Measurements from ENCODE around the gene PKHD1.

The PKHD1 gene

DNA sequence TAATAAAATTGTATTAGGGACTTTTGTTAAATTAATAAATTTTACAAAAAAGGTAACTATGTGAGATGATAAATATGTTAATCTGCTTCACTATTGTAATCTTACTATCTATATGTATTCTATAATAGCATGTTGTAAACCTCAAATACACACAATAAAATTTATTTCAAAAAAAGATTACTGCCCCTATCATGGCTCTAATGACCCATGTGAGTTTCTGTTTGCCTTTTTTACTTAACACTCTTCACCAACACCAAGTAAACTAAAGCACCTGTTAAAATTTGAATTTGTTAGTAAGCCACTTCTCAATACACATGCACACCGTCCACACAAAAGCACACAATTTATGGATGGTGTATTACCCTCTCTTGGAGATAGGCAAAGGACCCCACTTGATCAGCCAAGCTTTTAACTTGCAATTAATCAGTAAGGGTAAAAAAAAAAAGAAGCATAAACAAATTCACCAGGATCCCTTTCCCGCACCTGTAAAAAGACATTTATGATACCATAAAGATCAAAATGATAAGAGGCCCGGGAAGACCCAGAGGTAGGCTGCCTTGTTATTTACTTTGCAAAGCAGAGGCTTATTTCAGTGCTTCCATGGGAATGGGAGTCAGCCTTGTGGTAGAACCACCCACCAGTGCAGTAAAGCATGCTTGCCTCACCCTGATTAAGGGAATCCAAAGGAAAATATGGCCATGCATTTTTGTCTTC lies 28.6 kb upstream of the PKHD1 start:
- Histone ChIP-seq H3K79me1 (ENCODE audit: low read length) (no peaks in the 10 kb centered on the region), H3K4me1 (ENCODE audit: control insufficient read depth in 1 of 2, insufficient read depth in 2 of 2, low read length in 2 of 2) (no peaks in the 10 kb centered on the region), H2AK5ac (ENCODE audit: low read length) (no peak overlapping the region), H3K23ac (ENCODE audit: low read length) (no peak overlapping the region), H3K18ac (ENCODE audit: low read length) (no peak overlapping the region), H4K8ac (ENCODE audit: low read depth, low read length) (no peak overlapping the region), H3K27me3 (ENCODE audit: insufficient read depth, low read length) (no peaks in the 10 kb centered on the region), H3K14ac (ENCODE audit: low read length) (no peak overlapping the region), H4K12ac (ENCODE audit: low read depth, low read length) (no peak overlapping the region), H3K9me3 (ENCODE audit: insufficient read depth, low read depth, low read length) (no peaks in the 10 kb centered on the region), H3K36me3 (ENCODE audit: control insufficient read depth in 1 of 2, insufficient read depth in 2 of 2, low read length in 2 of 2) (no peaks in the 10 kb centered on the region), H3K79me2 (ENCODE audit: control insufficient read depth, insufficient read depth, low read length, poor library complexity) (no peaks in the 10 kb centered on the region), H4K91ac (ENCODE audit: low read depth, low read length) (no peak overlapping the region), H2BK12ac (ENCODE audit: low read length) (no peak overlapping the region), H2BK120ac (ENCODE audit: insufficient read depth, low read length, poor library complexity) (no peak overlapping the region), H2BK5ac (ENCODE audit: low read depth, low read length, poor library complexity) (no peak overlapping the region), H3K4ac (ENCODE audit: low read depth, low read length) (no peak overlapping the region), H3K4me2 (ENCODE audit: low read length) (no peak overlapping the region), H3K27ac (ENCODE audit: low read depth, low read length) (no peak overlapping the region), H3K9ac (ENCODE audit: low read length) (no peak overlapping the region), H3K4me3 (ENCODE audit: low read depth, low read length) (no peak overlapping the region), H2AFZ (ENCODE audit: insufficient read depth, low read length, poor library complexity) (no peak overlapping the region)
- DNase-seq: no peak
- WGBS (ENCODE audit: extremely low coverage, insufficient coverage, insufficient read length): no CpG with 5 or more reads among the region's 3 CpGs

- no peak overlapping the region for H3K9ac ChIP-seq (ENCODE audit: low read length)
- H3K36me3 ChIP-seq (ENCODE audit: control insufficient read depth in 1 of 2, insufficient read depth in 2 of 2, low read length in 2 of 2): no peaks in the 10 kb centered on the region
- no peak overlapping the region for H3K4me3 ChIP-seq (ENCODE audit: low read depth, low read length)
- no peak overlapping the region for H3K18ac ChIP-seq (ENCODE audit: low read length)
- no peak overlapping the region for H4K12ac ChIP-seq (ENCODE audit: low read depth, low read length)
- no peak overlapping the region for H2BK12ac ChIP-seq (ENCODE audit: low read length)
- H3K4ac ChIP-seq (ENCODE audit: low read depth, low read length): no peak overlapping the region
- no peak overlapping the region for H2AFZ ChIP-seq (ENCODE audit: insufficient read depth, low read length, poor library complexity)
- H3K4me1 ChIP-seq (ENCODE audit: control insufficient read depth in 1 of 2, insufficient read depth in 2 of 2, low read length in 2 of 2): no peaks in the 10 kb centered on the region
- H3K27ac ChIP-seq (ENCODE audit: low read depth, low read length): no peak overlapping the region
- no peaks in the 10 kb centered on the region for H3K9me3 ChIP-seq (ENCODE audit: insufficient read depth, low read depth, low read length)
- H3K14ac ChIP-seq (ENCODE audit: low read length): no peak overlapping the region
- H3K79me2 ChIP-seq (ENCODE audit: control insufficient read depth, insufficient read depth, low read length, poor library complexity): no peaks in the 10 kb centered on the region
- H3K79me1 ChIP-seq (ENCODE audit: low read length): no peaks in the 10 kb centered on the region
- WGBS (ENCODE audit: extremely low coverage, insufficient coverage, insufficient read length): no CpG with 5 or more reads among the region's 3 CpGs
- no peak overlapping the region for H3K4me2 ChIP-seq (ENCODE audit: low read length)
- no peak overlapping the region for H2BK120ac ChIP-seq (ENCODE audit: insufficient read depth, low read length, poor library complexity)
- H3K23ac ChIP-seq (ENCODE audit: low read length): no peak overlapping the region
- H4K8ac ChIP-seq (ENCODE audit: low read depth, low read length): no peak overlapping the region
- no peaks in the 10 kb centered on the region for H3K27me3 ChIP-seq (ENCODE audit: insufficient read depth, low read length)
- no peak overlapping the region for H4K91ac ChIP-seq (ENCODE audit: low read depth, low read length)
- H2AK5ac ChIP-seq (ENCODE audit: low read length): no peak overlapping the region
- H2BK5ac ChIP-seq (ENCODE audit: low read depth, low read length, poor library complexity): no peak overlapping the region
- no peak for DNase-seq
These were observed 27.8 kb upstream of the PKHD1 start for GRCh38 chr6:52115145-52115741.

DNA sequence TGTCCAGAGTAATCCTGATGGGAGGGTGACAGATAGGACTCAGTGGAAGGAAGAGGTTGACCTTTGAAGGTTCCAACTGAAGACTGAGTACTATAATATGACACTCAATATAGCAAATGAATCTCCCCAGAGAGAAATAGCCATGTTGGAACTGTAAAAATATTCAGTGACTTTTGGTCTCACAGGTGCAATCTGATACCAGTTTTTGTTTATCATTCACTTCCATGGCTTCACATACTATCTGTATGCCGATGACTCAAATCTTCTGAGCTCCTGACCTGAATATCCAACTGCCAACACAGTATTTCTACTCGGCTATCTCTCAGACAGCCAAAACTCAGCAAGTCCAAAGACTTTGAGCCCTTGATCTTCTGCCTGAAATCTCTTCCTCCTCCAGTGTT lies 21.8 kb upstream of the PKHD1 start:
- no peak overlapping the region for H3K18ac ChIP-seq (ENCODE audit: low read length)
- no peak overlapping the region for H2BK120ac ChIP-seq (ENCODE audit: insufficient read depth, low read length, poor library complexity)
- no peak overlapping the region for H3K4me2 ChIP-seq (ENCODE audit: low read length)
- H3K27ac ChIP-seq (ENCODE audit: low read depth, low read length): no peak overlapping the region
- H3K4me3 ChIP-seq (ENCODE audit: low read depth, low read length): no peak overlapping the region
- H3K23ac ChIP-seq (ENCODE audit: low read length): no peak overlapping the region
- no peaks in the 10 kb centered on the region for H3K79me2 ChIP-seq (ENCODE audit: control insufficient read depth, insufficient read depth, low read length, poor library complexity)
- H4K12ac ChIP-seq (ENCODE audit: low read depth, low read length): no peak overlapping the region
- WGBS (ENCODE audit: extremely low coverage, insufficient coverage, insufficient read length): no CpG with 5 or more reads among the region's 2 CpGs
- H3K4ac ChIP-seq (ENCODE audit: low read depth, low read length): no peak overlapping the region
- H2AFZ ChIP-seq (ENCODE audit: insufficient read depth, low read length, poor library complexity): no peak overlapping the region
- no peak overlapping the region for H2BK12ac ChIP-seq (ENCODE audit: low read length)
- H4K8ac ChIP-seq (ENCODE audit: low read depth, low read length): no peak overlapping the region
- no peak for DNase-seq
- no peak overlapping the region for H3K9ac ChIP-seq (ENCODE audit: low read length)
- H4K91ac ChIP-seq (ENCODE audit: low read depth, low read length): no peak overlapping the region
- no peaks in the 10 kb centered on the region for H3K27me3 ChIP-seq (ENCODE audit: insufficient read depth, low read length)
- H3K14ac ChIP-seq (ENCODE audit: low read length): no peak overlapping the region
- no peak overlapping the region for H2AK5ac ChIP-seq (ENCODE audit: low read length)
- H3K79me1 ChIP-seq (ENCODE audit: low read length): no peaks in the 10 kb centered on the region
- H3K4me1 ChIP-seq (ENCODE audit: control insufficient read depth in 1 of 2, insufficient read depth in 2 of 2, low read length in 2 of 2): no peaks in the 10 kb centered on the region
- no peaks in the 10 kb centered on the region for H3K9me3 ChIP-seq (ENCODE audit: insufficient read depth, low read depth, low read length)
- H3K36me3 ChIP-seq (ENCODE audit: control insufficient read depth in 1 of 2, insufficient read depth in 2 of 2, low read length in 2 of 2): no peaks in the 10 kb centered on the region
- no peak overlapping the region for H2BK5ac ChIP-seq (ENCODE audit: low read depth, low read length, poor library complexity)

- no peaks in the 10 kb centered on the region for H3K79me2 ChIP-seq (ENCODE audit: control insufficient read depth, insufficient read depth, low read length, poor library complexity)
- no peaks in the 10 kb centered on the region for H3K27me3 ChIP-seq (ENCODE audit: insufficient read depth, low read length)
- H3K4me2 ChIP-seq (ENCODE audit: low read length): no peak overlapping the region
- H3K4me1 ChIP-seq (ENCODE audit: control insufficient read depth in 1 of 2, insufficient read depth in 2 of 2, low read length in 2 of 2): no peaks in the 10 kb centered on the region
- H2AK5ac ChIP-seq (ENCODE audit: low read length): no peak overlapping the region
- H3K4me3 ChIP-seq (ENCODE audit: low read depth, low read length): no peak overlapping the region
- no peak overlapping the region for H2BK12ac ChIP-seq (ENCODE audit: low read length)
- H3K23ac ChIP-seq (ENCODE audit: low read length): no peak overlapping the region
- no peak overlapping the region for H3K4ac ChIP-seq (ENCODE audit: low read depth, low read length)
- no peaks in the 10 kb centered on the region for H3K9me3 ChIP-seq (ENCODE audit: insufficient read depth, low read depth, low read length)
- H3K18ac ChIP-seq (ENCODE audit: low read length): no peak overlapping the region
- no CpG with 5 or more reads among the region's 4 CpGs for WGBS (ENCODE audit: extremely low coverage, insufficient coverage, insufficient read length)
- no peak overlapping the region for H2AFZ ChIP-seq (ENCODE audit: insufficient read depth, low read length, poor library complexity)
- no peaks in the 10 kb centered on the region for H3K79me1 ChIP-seq (ENCODE audit: low read length)
- H2BK5ac ChIP-seq (ENCODE audit: low read depth, low read length, poor library complexity): no peak overlapping the region
- no peak overlapping the region for H4K91ac ChIP-seq (ENCODE audit: low read depth, low read length)
- H3K27ac ChIP-seq (ENCODE audit: low read depth, low read length): no peak overlapping the region
- H3K14ac ChIP-seq (ENCODE audit: low read length): no peak overlapping the region
- H4K12ac ChIP-seq (ENCODE audit: low read depth, low read length): no peak overlapping the region
- H4K8ac ChIP-seq (ENCODE audit: low read depth, low read length): no peak overlapping the region
- no peaks in the 10 kb centered on the region for H3K36me3 ChIP-seq (ENCODE audit: control insufficient read depth in 1 of 2, insufficient read depth in 2 of 2, low read length in 2 of 2)
- H3K9ac ChIP-seq (ENCODE audit: low read length): no peak overlapping the region
- DNase-seq: no peak
- no peak overlapping the region for H2BK120ac ChIP-seq (ENCODE audit: insufficient read depth, low read length, poor library complexity)
These were observed 20.7 kb upstream of the PKHD1 start for GRCh38 chr6:52108128-52108527.

Measured in trophoblast cell (in vitro differentiated cells and primary cell).